NCI-H2196 treated with DMSO at 0.1 percent for 48 hours (cell line): ENCODE data around the gene GLRX5.

Experiments
- DNase-seq: peaks from one replicate; lab custom pipeline; 2025; ENCODE audit not compliant: unreplicated experiment; lab: John Stamatoyannopoulos, UW

The GLRX5 gene

DNA sequence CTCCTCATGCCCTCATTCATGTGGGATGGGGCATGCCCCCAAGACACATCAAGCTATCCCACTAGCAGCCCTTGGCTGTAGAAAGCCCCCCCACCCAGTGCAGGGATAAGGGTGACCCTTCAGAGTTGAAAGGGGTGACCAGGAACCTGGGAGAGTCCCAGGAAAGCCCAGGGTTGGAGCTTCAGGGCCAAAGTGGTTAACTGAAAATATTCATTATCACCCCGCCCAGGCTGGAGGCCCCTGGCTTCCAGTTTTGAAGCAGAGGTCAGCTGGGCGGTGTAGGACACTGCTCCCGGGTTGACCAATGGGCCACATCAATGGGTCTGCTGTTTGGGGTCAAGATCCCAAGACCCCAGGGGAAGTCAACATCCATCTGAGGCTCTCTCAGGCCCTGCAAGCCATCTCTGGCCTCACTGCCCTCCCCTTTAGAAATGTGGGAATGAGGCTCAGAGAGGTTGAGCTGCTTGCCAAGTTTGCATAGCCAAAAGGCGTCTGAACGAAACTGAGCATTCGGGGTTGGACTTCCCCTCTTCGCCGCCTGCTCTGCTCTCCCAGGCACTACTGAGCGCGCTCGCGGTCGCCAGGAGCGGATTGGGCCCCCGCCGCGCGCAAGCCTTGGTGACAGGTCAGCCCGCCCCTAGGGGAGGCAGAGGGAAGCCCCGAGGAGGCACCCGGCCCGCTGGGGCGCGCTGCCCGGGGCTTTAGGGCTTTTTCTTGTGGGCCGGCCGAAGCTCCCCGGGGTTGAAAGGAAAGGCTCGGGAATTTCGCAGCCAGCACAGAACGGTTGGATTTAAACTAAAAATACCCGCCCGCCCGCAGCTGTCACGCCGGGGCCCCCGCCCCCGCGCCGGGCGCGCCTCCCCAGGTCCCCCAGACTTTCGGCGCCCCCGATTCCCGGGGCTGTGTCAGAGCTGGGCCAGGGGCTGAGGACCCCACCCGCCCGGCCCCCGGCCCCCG is 19.0 kb upstream of the GLRX5 start:
- DNase-seq, result no peak

DNA sequence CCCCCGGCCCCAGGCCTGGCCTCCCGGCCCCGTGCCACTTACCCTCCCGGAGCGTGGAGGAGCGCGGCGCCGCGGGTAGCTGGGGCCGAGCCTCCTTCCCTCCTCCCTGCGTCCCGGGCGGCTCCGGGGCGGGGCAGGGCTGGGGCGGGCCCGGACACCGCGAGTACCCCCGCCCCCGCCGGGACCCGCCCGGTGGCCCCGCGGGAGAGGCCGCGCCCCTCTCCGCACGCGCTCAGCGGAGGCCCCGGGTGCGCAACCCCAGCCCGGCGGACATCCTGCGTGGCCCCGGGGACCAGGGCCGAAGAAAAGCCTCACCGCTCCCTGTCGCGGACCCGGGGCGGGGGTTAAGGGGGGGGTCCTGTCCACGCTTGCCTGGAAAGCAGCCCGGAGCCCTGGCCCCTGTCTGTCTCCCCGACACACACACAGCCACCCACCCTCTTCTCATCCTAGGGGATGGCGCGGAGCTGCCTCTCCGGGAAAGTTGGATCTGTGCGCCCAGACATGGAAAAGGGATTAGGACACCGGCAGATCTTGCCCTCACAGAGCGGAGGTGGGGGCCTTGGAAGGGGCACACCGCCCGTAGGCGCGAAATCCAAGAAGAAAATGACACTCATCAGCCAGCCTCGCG is 18.2 kb upstream of the GLRX5 start, which contains the start of gene SYNE3:
TSS of gene SYNE3 (minus strand) at position 97 of the 628 bp plus-strand sequence. CDS start 40,829 bp downstream, outside the sequence.
- no peak for DNase-seq

DNA sequence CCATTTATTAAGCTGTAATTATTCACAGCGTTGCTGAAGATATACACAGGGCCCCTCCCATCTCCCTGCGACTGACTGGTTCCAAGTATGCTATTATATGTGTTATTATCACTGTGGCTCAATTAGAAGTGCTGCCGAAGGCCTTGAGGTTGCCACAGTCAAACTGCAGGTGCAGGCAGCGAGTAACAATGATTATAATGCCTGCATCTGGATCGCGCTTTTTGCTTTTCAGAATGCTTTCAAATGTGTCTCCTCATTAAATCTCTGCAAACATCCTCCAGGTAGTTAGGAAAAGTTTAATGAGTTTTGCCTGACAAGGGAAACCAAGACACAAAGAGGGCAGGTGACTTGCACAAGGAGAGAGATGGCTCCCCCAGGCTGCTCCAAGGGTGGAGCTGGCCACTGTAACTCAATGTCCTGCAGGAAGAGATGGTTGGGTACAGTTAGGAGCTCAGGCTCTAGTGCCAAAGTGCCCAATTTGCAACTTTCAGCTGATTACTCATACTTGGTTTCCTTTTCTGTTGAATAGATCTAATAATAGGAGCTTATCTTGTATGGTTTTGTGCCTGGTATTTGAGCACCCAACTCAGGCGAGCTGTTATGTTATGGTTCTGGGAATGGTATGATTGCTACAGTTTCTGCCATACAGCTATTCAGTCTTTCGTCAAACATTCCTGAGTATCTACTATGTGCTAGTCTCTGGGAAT is 16.7 kb upstream of the GLRX5 start:
- DNase-seq, result no peak

- no peak for DNase-seq
These were observed 15.2 kb upstream of the GLRX5 start for GRCh38 chr14:95519699-95520098.

DNA sequence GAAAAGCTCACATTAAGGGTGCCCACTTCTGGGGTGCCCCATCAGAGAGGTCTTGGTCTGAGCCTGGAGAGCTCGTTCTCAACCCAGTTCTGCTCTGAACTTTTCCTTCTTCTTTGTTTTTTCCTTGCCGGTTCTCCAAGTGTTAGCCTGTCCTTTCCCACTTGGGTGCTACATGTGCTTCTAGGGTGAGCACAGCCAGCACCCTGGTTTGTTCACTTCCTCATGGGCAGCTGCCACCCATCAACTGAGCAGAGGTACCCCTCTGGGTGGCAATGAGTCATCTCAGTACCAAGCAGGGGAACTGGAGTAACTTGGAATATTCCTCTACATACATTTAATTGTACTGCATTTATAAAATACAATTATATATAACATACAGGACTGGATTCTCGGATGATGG is 14.5 kb upstream of the GLRX5 start:
- DNase-seq, result no peak

DNA sequence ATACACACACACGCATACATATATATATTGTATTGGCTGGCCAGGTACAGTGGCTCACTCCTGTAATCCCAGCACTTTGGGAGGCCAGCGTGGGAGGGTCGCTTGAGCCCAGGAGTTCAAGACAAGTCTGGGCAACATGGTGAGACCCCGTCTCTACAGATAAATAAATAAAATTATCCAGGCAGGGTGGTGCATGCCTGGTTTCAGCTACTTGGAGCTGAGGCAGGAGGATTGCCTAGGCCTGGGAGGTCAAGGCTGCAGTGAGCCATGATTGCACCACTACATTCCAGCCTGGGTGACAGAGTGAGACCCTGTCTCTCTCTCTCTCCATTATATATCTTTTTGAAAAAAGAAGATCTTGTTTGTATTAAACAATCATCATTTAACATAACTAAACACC is 13.8 kb upstream of the GLRX5 start:
- no peak for DNase-seq

- no peak for DNase-seq
These were observed 12.7 kb upstream of the GLRX5 start for GRCh38 chr14:95522116-95522515.

GRCh38 chr14:95522556-95522955 is 12.3 kb upstream of the GLRX5 start:
- no peak for DNase-seq

DNA sequence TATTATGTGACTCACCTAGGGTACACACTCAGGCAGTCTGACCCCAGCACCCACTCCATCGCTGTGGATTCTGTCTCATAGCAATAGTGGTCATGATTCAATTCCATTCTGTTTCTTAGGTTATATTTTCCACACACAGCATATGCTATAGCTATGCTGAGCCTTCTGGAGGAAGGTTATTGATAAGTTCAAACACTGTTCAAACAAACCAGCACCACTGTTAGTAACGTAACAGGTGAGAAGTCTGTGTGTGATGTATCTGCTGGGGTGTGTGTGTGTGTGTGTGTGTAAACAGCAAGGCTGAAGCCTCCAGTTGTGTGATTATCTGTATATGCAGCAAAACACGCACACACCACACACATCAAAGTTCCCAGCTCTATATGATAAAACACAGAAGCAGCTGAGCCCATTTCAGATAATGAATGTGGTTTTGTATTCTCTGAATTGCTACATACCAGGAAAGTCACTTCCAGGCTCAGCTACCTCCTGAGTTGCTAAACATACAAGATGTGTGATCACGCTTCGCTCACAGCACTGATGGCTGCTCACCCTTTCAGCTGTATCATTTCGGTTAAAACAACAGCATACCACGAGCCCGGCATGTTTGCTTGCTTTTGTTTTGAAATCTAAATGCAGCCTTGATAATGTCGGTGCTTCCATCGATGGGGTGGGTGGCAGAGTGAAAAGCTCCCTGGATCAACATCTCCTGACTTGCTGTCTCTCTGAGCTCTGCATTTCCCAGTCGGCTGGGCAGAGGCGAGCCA is 11.6 kb upstream of the GLRX5 start:
- no peak for DNase-seq

DNA sequence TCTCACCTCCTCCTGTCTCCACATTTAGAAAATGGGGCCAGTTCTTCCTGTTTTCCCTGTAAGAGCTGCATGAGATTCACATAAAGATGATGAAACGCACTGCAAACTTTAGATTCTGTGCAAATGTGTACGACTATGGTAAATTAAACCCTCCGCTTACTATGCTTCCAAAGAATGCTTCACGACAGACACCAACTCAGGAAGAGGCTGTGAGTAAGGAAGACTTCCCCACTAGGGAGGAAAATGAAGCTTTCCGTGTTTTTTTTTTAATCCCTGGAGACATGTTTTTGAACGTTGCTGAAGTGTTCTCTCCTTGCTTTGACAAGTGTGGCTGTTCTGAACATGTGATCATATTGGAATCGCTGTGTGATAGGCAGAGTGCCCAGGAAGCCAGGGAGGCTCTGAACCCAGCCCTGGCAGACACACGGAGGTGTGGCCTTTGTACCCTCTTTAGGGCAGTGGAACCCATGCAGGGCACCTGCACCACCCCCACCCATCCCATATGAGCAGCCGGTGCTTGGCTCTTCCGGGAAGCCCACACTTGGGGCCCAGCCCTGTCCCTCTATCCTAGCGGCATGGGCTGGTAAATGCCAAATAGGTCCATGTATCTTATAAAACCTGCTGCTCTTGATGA is 10.9 kb upstream of the GLRX5 start:
- DNase-seq, result no peak

DNA sequence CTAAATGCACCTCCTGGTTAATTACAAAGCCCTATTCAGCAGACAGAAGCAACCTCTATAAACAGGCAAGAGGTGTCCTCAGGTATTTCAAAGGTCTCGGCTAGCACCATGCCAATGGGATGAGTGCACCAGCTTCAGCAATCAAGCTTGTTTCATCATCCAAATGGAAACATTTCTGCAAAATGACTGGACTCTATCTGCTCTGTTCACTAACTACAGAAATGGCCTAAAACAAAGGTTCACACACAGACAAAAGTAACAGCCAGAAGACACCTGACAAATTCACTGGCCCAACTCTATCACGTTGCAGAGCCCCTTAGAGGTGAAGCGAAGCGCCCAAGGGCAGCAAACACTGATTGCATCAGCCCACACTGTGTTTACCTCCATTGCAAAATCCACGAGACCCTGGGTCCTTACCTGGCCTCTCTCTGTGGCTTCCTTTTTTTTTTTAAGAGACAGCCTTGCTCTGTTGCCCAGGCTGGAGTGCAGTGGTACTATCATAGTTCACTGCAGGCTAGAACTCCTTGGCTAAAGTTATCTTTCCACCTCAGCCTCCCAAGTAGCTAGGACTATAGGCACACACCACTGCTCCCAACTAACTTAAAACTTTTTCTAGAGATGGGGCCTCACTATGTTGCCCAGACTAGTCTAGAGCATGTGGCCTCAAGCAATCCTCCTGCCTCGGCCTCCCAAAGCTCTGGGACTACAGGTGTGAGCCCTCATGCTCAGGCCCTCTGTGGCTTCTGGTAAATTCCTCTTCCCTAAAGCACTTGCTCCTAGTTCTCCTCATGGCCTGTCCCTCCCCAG is 9.9 kb upstream of the GLRX5 start:
- DNase-seq, result no peak

GRCh38 chr14:95525999-95526398 is 8.9 kb upstream of the GLRX5 start:
- DNase-seq, result no peak

DNA sequence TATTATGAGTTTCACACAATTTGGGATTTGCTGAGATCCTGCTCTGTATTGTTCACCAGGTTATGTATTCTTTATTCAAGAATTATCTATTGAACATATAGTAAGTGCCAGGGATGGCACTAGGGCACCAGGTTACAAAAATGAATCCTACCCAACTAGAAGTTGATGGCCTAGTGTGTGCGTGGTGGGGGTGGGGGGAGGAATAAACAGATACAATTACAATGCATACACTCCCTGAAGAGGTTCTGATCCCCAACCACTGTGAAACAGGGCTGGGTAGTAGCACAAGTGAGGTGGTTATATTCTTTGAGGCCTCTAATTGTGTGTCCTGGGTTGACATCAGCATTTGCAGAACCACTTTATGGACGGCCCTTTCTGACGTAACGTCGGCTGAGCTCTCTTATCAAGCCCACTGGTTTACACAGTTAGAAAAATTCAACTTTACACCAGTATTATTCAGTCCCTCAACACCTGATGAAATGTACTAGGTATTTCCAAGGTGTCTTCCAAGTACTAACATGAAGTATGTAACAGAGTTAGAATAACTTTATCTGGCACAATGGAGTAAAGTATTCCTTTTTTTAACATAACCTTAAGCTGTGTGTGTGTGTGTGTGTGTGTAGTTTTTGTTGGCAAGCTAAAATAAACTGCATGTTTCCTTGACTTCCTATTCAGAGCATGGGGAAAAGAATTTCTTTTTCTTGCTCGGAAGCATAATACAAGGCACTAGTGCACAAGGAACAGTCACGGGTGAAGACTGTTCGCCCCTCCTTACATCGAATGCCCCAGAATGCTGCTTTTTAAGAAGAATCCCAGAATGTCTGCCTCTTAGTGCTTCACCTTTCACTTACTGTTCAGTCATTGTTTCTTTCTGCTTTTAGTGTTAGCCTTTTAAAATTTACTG is 8.1 kb upstream of the GLRX5 start:
- no peak for DNase-seq

- no peak for DNase-seq
These were observed 7.4 kb upstream of the GLRX5 start for GRCh38 chr14:95527387-95528002.

GRCh38 chr14:95529216-95529615 is 5.6 kb upstream of the GLRX5 start:
- DNase-seq, result no peak

- DNase-seq, result no peak
These were observed 4.2 kb upstream of the GLRX5 start for GRCh38 chr14:95530473-95531276.

DNA sequence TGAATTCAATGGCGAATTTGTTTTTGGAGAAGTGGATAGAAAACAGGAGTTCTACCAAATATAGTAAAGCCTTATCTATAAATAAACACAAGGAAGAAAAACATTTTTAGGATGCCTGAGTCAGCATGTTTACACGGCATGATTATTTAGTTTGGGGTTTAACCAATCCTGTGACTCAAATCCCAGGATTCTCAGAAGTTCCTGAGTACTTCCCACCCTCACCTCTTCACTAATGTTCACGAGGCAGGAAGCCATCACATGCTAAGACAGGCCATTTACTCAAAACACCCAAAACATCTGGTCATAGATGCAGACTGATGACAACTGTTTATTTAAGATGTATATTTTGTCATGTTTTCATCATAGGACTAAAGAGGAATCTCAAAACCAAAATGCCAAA is 3.4 kb upstream of the GLRX5 start:
- no peak for DNase-seq
